Measurements from ENCODE around the gene FBXO15.

Gene FBXO15

GRCh38 chr18:74153793-74154192, 6.2 kb upstream of the FBXO15 start:
- Histone ChIP-seq H4K20me1 (ENCODE audit: insufficient read depth, low read length) (peaks cover 17% of the 10 kb centered on the region), H3K27me3 (ENCODE audit: low read depth, low read length) (no peaks in the 10 kb centered on the region), H3K4me2 (ENCODE audit: low read length) (no peak overlapping the region), H3K9ac (ENCODE audit: low read length) (no peak overlapping the region), H3K9me3 (ENCODE audit: insufficient read depth, low read length) (no peaks in the 10 kb centered on the region), H3K4me1 (ENCODE audit: low read length) (peaks cover 10% of the 10 kb centered on the region), H3K4me3 (ENCODE audit: low read length) (no peak overlapping the region), H2AFZ (ENCODE audit: low read depth, low read length) (no peak overlapping the region), H3K36me3 (replicated peaks; ENCODE audit: low read depth, low read length) (peaks cover 48% of the 10 kb centered on the region), H3K27ac (ENCODE audit: low read length) (no peak overlapping the region), H3K79me2 (ENCODE audit: low read length) (peaks cover 74% of the 10 kb centered on the region)
- TF ChIP-seq EZH2phosphoT487 (IDR thresholded peaks at IDR 0.05; ENCODE audit: low read depth) = no peak
- no peak for TF ChIP-seq CTCF (IDR thresholded peaks at IDR 0.05; ENCODE audit: low read depth, low read length)

GRCh38 chr18:74153377-74153776, 5.7 kb upstream of the FBXO15 start:
- H4K20me1 ChIP-seq (ENCODE audit: insufficient read depth, low read length) = peaks cover 17% of the 10 kb centered on the region
- H3K9ac ChIP-seq (ENCODE audit: low read length) = no peak overlapping the region
- peaks cover 44% of the 10 kb centered on the region for H3K36me3 ChIP-seq (replicated peaks; ENCODE audit: low read depth, low read length)
- H3K4me1 ChIP-seq (ENCODE audit: low read length) = peaks cover 10% of the 10 kb centered on the region
- peaks cover 78% of the 10 kb centered on the region for H3K79me2 ChIP-seq (ENCODE audit: low read length)
- TF ChIP-seq EZH2phosphoT487 (IDR thresholded peaks at IDR 0.05; ENCODE audit: low read depth) = no peak
- no peak for TF ChIP-seq CTCF (IDR thresholded peaks at IDR 0.05; ENCODE audit: low read depth, low read length)
- H3K4me2 ChIP-seq (ENCODE audit: low read length) = no peak overlapping the region
- no peak overlapping the region for H3K27ac ChIP-seq (ENCODE audit: low read length)
- no peak overlapping the region for H2AFZ ChIP-seq (ENCODE audit: low read depth, low read length)
- no peak overlapping the region for H3K4me3 ChIP-seq (ENCODE audit: low read length)
- H3K9me3 ChIP-seq (ENCODE audit: insufficient read depth, low read length) = no peaks in the 10 kb centered on the region
- no peaks in the 10 kb centered on the region for H3K27me3 ChIP-seq (ENCODE audit: low read depth, low read length)

- H2AFZ ChIP-seq (ENCODE audit: low read depth, low read length) = no peak overlapping the region
- no peak for TF ChIP-seq EZH2phosphoT487 (IDR thresholded peaks at IDR 0.05; ENCODE audit: low read depth)
- peak; percentile 27 for TF ChIP-seq CTCF (IDR thresholded peaks at IDR 0.05; ENCODE audit: low read depth, low read length)
- H3K9ac ChIP-seq (ENCODE audit: low read length) = no peak overlapping the region
- no peak overlapping the region for H3K27ac ChIP-seq (ENCODE audit: low read length)
- H3K36me3 ChIP-seq (replicated peaks; ENCODE audit: low read depth, low read length) = peaks cover 39% of the 10 kb centered on the region
- peaks cover 78% of the 10 kb centered on the region for H3K79me2 ChIP-seq (ENCODE audit: low read length)
- H3K4me1 ChIP-seq (ENCODE audit: low read length) = peaks cover 10% of the 10 kb centered on the region
- no peaks in the 10 kb centered on the region for H3K9me3 ChIP-seq (ENCODE audit: insufficient read depth, low read length)
- peaks cover 17% of the 10 kb centered on the region for H4K20me1 ChIP-seq (ENCODE audit: insufficient read depth, low read length)
- H3K4me2 ChIP-seq (ENCODE audit: low read length) = no peak overlapping the region
- no peak overlapping the region for H3K4me3 ChIP-seq (ENCODE audit: low read length)
- no peaks in the 10 kb centered on the region for H3K27me3 ChIP-seq (ENCODE audit: low read depth, low read length)
Observed at GRCh38 chr18:74152857-74153256, 5.2 kb upstream of the FBXO15 start.

GRCh38 chr18:74152270-74152669, 4.6 kb upstream of the FBXO15 start:
- H3K36me3 ChIP-seq (replicated peaks; ENCODE audit: low read depth, low read length) = peaks cover 37% of the 10 kb centered on the region
- peaks cover 78% of the 10 kb centered on the region for H3K79me2 ChIP-seq (ENCODE audit: low read length)
- H2AFZ ChIP-seq (ENCODE audit: low read depth, low read length) = no peak overlapping the region
- no peak overlapping the region for H3K4me2 ChIP-seq (ENCODE audit: low read length)
- no peaks in the 10 kb centered on the region for H3K27me3 ChIP-seq (ENCODE audit: low read depth, low read length)
- H3K4me1 ChIP-seq (ENCODE audit: low read length) = peaks cover 10% of the 10 kb centered on the region
- peaks cover 17% of the 10 kb centered on the region for H4K20me1 ChIP-seq (ENCODE audit: insufficient read depth, low read length)
- TF ChIP-seq EZH2phosphoT487 (IDR thresholded peaks at IDR 0.05; ENCODE audit: low read depth) (no peak), CTCF (IDR thresholded peaks at IDR 0.05; ENCODE audit: low read depth, low read length) (no peak)
- H3K27ac ChIP-seq (ENCODE audit: low read length) = no peak overlapping the region
- no peak overlapping the region for H3K9ac ChIP-seq (ENCODE audit: low read length)
- H3K4me3 ChIP-seq (ENCODE audit: low read length) = no peak overlapping the region
- no peaks in the 10 kb centered on the region for H3K9me3 ChIP-seq (ENCODE audit: insufficient read depth, low read length)
